ENCODE results near the gene NPAT.

DNA sequence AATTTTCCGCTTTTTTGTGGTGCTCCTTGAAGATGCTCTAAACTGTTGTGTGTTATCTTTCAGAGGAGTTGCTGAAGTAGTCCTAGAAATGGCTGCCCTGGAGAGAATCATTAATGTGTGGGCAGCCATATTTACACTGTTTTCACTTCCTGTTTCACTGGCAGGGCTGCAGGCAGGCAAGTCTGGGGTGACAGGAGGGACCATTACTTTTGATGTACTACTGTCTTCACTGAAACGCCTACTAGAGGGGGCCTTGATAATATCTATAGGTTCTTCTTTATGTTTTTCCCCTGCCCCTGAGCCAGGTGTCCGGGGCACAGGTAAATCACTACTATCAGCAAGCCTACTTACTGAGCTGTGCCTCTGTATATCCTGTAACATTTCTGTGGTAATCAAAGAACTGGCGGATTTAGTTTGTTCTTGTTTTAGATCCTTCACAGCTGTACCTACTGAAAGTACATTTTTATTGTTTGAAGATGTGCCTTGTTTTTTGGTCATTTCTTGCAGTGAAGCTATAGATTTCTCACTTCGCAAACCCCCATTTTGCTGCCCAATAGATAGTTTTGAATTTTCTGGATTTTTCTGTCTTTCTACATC, 61.4 kb downstream of the NPAT start:
- no peak for TF ChIP-seq POLR2AphosphoS5 (IDR thresholded peaks at IDR 0.05)
- TF ChIP-seq, protein P1, sequence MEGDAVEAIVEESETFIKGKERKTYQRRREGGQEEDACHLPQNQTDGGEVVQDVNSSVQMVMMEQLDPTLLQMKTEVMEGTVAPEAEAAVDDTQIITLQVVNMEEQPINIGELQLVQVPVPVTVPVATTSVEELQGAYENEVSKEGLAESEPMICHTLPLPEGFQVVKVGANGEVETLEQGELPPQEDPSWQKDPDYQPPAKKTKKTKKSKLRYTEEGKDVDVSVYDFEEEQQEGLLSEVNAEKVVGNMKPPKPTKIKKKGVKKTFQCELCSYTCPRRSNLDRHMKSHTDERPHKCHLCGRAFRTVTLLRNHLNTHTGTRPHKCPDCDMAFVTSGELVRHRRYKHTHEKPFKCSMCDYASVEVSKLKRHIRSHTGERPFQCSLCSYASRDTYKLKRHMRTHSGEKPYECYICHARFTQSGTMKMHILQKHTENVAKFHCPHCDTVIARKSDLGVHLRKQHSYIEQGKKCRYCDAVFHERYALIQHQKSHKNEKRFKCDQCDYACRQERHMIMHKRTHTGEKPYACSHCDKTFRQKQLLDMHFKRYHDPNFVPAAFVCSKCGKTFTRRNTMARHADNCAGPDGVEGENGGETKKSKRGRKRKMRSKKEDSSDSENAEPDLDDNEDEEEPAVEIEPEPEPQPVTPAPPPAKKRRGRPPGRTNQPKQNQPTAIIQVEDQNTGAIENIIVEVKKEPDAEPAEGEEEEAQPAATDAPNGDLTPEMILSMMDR (IDR thresholded peaks at IDR 0.05): no peak
- TF ChIP-seq POLR2A (IDR thresholded peaks at IDR 0.05): no peak

All from suprapubic skin (tissue), 4 donors.